Smooth muscle cell (in vitro differentiated cells): ENCODE data around the gene ZNF117. TPM values are rescaled to one million over a fixed set of nuclear protein-coding genes. Genes with fewer than 3 reads are reported as not detected.
A peak's percentile ranks its signal among the peaks of the same experiment; 100 is the strongest.

Experiments used
- DNase-seq: peaks from one replicate; lab custom pipeline; 2025; ENCODE audit not compliant: unreplicated experiment; lab: John Stamatoyannopoulos, UW
- H2AFZ ChIP-seq: fragments of 200-600 bp; sonication (generic); 2 replicates; pipeline ENCODE4 v1.6.0; 2016; ENCODE audit warnings: antibody characterized with exemption, low read depth, mild to moderate bottlenecking
- H3F3A ChIP-seq: fragments of 200-600 bp; sonication (generic); 2 replicates; pipeline ENCODE4 v1.6.0; 2017; ENCODE audit warnings: antibody characterized with exemption, low read depth
- H3K27ac ChIP-seq: fragments of 200-600 bp; sonication (generic); 2 replicates; pipeline ENCODE4 v1.5.1; 2016; ENCODE audit warnings: low read depth, mild to moderate bottlenecking
- H3K27me3 ChIP-seq: fragments of 200-600 bp; sonication (generic); 2 replicates; pipeline ENCODE4 v1.6.1; 2016; ENCODE audit warnings: low read depth, mild to moderate bottlenecking
- H3K36me3 ChIP-seq: fragments of 200-600 bp; sonication (generic); 2 replicates; pipeline ENCODE4 v1.5.1; 2016; ENCODE audit warnings: low read depth
- H3K4me1 ChIP-seq: fragments of 200-600 bp; sonication (generic); 2 replicates; pipeline ENCODE4 v1.5.1; 2016; ENCODE audit warnings: low read depth
- H3K4me2 ChIP-seq: fragments of 200-600 bp; sonication (generic); 2 replicates; pipeline ENCODE4 v1.6.0; 2016; ENCODE audit warnings: mild to moderate bottlenecking
- H3K4me3 ChIP-seq: fragments of 200-600 bp; sonication (generic); 2 replicates; pipeline ENCODE4 v1.5.1; 2016; ENCODE audit warnings: mild to moderate bottlenecking
- H3K79me2 ChIP-seq: fragments of 200-600 bp; sonication (generic); 2 replicates; pipeline ENCODE4 v1.6.0; 2016; ENCODE audit warnings: low read depth, mild to moderate bottlenecking
- H3K9ac ChIP-seq: fragments of 200-600 bp; sonication (generic); 2 replicates; pipeline ENCODE4 v1.6.0; 2016; ENCODE audit warnings: low read depth
- H3K9me3 ChIP-seq: fragments of 200-600 bp; sonication (generic); replicated peaks from 2 replicates; pipeline ENCODE4 v1.5.1; 2016; ENCODE audit warnings: low read depth
- H4K20me1 ChIP-seq: fragments of 200-600 bp; sonication (generic); 2 replicates; pipeline ENCODE4 v1.6.0; 2016; ENCODE audit warnings: low read depth
- CTCF ChIP-seq: fragments of 200-600 bp; sonication (generic); IDR thresholded peaks from 2 replicates; pipeline ENCODE4 v1.5.1; 2017; ENCODE audit warnings: borderline replicate concordance, mild to moderate bottlenecking, antibody characterized with exemption; ENCODE audit not compliant: insufficient read depth, poor library complexity, severe bottlenecking
- WGBS: methylation state at CpG from one replicate; pipeline ENCODE4 v1.1.7; 2016; ENCODE audit warnings: low lambda C conversion rate; 5-methylcytosine and 5-hydroxymethylcytosine counted together
- polyA plus RNA-seq: library from polyadenylated mRNA; unstranded; fragments of >200 nt; fragmentation: Nextera tagmentation; extraction: Ambion mirVana; gene quantifications from 2 replicates; pipeline ENCODE4 v1.2.1, GENCODE V29; 2016
- total RNA-seq: library from RNA; depleted of rRNA; stranded (reverse); fragments of >200 nt; gene quantifications from 2 replicates; pipeline ENCODE4 v1.2.3, GENCODE V29; 2014

The ZNF117 gene
- total and polyA plus RNA-seq, 2 experiments from 2014 or later: 1.4 to 11.5 TPM

GRCh38 chr7:64997927-64998391 is 7.1 kb upstream of the ZNF117 start:
- H4K20me1 ChIP-seq: no peaks in the 10 kb centered on the region
- H3K9ac ChIP-seq: no peak overlapping the region
- H3K9me3 ChIP-seq: no peaks in the 10 kb centered on the region
- H2AFZ ChIP-seq: no peak overlapping the region
- no peak overlapping the region for H3K4me2 ChIP-seq
- no peaks in the 10 kb centered on the region for H3K27me3 ChIP-seq
- no peak for DNase-seq
- H3K36me3 ChIP-seq: peaks cover 4% of the 10 kb centered on the region
- no peak overlapping the region for H3K4me3 ChIP-seq
- H3K27ac ChIP-seq: peak overlapping the region; percentile 73
- H3F3A ChIP-seq: no peaks in the 10 kb centered on the region
- no peaks in the 10 kb centered on the region for H3K4me1 ChIP-seq
- peaks cover 23% of the 10 kb centered on the region for H3K79me2 ChIP-seq
- WGBS: 75% methylated on average over 8 of the region's 8 CpGs
- no peak for TF ChIP-seq CTCF

- Histone ChIP-seq H4K20me1 (no peaks in the 10 kb centered on the region), H2AFZ (no peak overlapping the region), H3K4me1 (no peaks in the 10 kb centered on the region), H3K27ac (no peak overlapping the region), H3K27me3 (no peaks in the 10 kb centered on the region), H3K9ac (no peak overlapping the region), H3K36me3 (peaks cover 4% of the 10 kb centered on the region), H3F3A (no peaks in the 10 kb centered on the region), H3K9me3 (no peaks in the 10 kb centered on the region), H3K4me2 (no peak overlapping the region), H3K4me3 (no peak overlapping the region), H3K79me2 (peaks cover 17% of the 10 kb centered on the region)
- 95% methylated on average over 12 of the region's 12 CpGs for WGBS
- no peak for DNase-seq
- no peak for TF ChIP-seq CTCF
Measured at GRCh38 chr7:64997164-64997908, 6.5 kb upstream of the ZNF117 start.

- H3K4me2 ChIP-seq: no peak overlapping the region
- H3K79me2 ChIP-seq: peaks cover 6% of the 10 kb centered on the region
- no peak overlapping the region for H3K9ac ChIP-seq
- DNase-seq: no peak
- H3K27ac ChIP-seq: no peak overlapping the region
- H3K4me3 ChIP-seq: no peak overlapping the region
- no peaks in the 10 kb centered on the region for H3K36me3 ChIP-seq
- 95% methylated on average over 2 of the region's 2 CpGs for WGBS
- peaks cover 8% of the 10 kb centered on the region for H3K9me3 ChIP-seq
- no peaks in the 10 kb centered on the region for H3K27me3 ChIP-seq
- TF ChIP-seq CTCF: no peak
- H2AFZ ChIP-seq: no peak overlapping the region
- no peaks in the 10 kb centered on the region for H3K4me1 ChIP-seq
- H4K20me1 ChIP-seq: no peaks in the 10 kb centered on the region
- H3F3A ChIP-seq: no peaks in the 10 kb centered on the region
Measured at GRCh38 chr7:64996305-64996704, 5.5 kb upstream of the ZNF117 start.

- no peaks in the 10 kb centered on the region for H3K79me2 ChIP-seq
Measured at GRCh38 chr7:64993901-64994300, 3.1 kb upstream of the ZNF117 start.

More at GRCh38 chr7:64993901-64994300, 3.1 kb upstream of the ZNF117 start:
- Histone ChIP-seq H3K4me2 (no peak overlapping the region), H3K4me3 (no peak overlapping the region), H2AFZ (no peak overlapping the region), H3K9ac (no peak overlapping the region), H3F3A (no peaks in the 10 kb centered on the region), H3K4me1 (no peaks in the 10 kb centered on the region), H3K9me3 (peaks cover 16% of the 10 kb centered on the region), H3K27ac (no peak overlapping the region), H4K20me1 (no peaks in the 10 kb centered on the region), H3K27me3 (no peaks in the 10 kb centered on the region), H3K36me3 (peaks cover 12% of the 10 kb centered on the region)
- no peak for DNase-seq
- no peak for TF ChIP-seq CTCF
- over 99% methylated on average over 7 of the region's 7 CpGs for WGBS
